ENCODE measurements around the gene FKBP1A.

Gene FKBP1A

DNA sequence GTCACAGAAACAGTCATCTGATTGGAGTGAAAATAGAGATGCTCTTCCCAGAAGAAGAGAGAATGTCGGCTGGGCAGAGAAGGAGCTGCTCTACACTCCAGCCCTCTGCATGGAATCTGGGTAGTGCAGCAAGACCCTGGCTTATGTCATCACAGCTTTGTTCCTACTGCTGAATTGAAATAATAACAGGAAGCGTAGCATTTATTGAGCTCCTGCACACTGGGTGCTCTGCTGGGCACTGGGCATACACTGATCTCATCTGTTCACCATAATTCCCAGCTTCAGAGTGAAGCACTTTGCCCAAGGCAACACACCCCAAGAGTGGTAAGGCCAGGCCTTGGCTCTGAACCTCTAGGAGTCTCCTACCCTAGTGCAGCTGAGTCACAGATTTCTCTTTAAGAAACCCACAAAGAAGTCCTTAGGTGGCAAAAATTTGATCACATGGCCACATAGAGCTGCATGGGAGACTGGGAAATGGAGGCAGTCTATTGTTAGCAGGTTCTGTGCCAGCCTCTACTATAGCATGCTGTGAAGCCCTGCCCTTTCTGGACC lies 60.0 kb downstream of the FKBP1A start:
- no peak for DNase-seq (ENCODE audit: low read depth in 2 of 2)

DNA sequence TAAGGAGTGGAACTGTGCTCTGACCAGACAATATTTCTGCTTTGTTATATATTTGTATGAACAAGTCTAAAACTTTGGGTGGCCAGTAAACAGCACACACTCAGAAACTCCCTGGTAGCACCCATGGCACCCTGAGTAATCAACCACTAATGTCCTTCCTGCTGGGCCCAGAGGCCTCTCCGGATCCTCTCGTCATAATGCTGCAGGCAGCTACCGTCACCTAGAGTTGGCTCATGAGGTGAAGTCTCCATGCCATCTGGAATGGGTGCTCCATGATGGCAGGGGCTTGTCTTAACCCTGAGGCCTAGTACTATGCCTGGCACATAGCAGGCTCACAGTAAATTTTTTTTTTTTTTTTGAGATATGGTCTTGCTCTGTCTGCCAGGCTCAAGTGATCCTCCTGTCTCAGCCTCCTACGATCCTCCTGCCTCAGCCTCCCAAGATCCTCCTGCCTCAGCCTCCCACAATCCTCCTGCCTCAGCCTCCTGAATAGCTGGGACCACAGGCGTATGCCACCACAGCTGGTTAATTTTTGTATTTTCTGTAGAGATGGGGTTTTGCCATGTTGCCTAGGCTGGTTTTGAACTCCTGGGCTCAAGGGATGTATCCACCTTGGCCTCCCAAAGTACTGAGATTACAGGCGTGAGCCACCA lies 60.9 kb downstream of the FKBP1A start:
- DNase-seq (ENCODE audit: low read depth in 2 of 2), result no peak

DNA sequence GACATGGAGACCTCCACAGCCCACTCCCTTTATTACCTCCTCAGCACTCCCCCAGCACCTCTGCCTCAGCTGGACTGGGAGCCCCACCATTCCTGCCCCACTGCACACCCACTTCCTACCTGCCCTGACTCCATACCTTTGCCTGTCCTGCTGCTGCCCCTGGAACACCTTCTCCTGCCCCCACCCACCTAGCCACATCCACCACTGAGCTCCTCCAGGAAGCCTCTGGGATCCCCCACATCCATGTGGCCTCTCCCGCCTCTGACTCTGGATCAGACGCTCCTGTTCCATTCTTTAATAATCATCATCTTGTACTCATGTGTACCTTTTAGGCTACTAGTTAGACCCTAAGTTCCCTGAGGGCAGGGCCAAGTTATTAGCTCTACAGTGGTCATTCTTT lies 61.8 kb downstream of the FKBP1A start:
- DNase-seq (ENCODE audit: low read depth in 2 of 2), result no peak

DNA sequence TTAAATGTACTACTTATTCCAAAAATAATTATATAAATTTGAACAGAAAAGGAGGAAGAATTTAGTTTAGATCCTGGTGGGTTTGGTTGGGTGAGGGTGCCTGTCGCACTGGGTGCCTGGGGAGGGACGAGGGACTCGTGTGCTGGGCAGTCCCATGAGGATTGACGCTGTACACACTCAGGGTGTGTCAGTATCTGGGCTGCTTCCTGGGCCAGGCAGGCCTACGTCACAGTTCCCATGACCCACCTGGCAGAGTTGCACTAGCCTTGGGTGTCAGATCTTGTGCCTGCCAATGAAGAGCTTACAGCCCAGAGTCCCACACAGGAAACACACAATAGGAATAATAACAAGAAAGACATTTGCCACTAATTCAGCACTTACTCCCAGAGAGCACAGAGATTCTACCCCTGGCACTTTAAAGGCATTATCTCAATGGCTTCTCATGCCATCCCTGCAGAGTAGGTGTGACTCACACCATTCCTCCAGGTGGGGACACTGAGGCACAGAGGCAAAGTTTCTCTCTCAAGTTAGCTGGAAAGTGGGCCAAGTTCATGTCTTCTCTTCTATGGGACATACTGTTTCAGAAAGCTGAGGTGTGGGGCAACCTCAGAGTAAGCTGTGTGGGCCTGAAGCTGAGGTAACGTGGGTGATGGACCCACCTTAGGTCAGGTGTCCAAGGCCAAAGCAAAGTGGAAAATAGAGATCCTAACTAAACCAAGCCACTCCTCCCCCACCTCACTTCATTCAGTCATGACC lies 62.6 kb downstream of the FKBP1A start:
- DNase-seq (ENCODE audit: low read depth in 2 of 2), result no peak

DNA sequence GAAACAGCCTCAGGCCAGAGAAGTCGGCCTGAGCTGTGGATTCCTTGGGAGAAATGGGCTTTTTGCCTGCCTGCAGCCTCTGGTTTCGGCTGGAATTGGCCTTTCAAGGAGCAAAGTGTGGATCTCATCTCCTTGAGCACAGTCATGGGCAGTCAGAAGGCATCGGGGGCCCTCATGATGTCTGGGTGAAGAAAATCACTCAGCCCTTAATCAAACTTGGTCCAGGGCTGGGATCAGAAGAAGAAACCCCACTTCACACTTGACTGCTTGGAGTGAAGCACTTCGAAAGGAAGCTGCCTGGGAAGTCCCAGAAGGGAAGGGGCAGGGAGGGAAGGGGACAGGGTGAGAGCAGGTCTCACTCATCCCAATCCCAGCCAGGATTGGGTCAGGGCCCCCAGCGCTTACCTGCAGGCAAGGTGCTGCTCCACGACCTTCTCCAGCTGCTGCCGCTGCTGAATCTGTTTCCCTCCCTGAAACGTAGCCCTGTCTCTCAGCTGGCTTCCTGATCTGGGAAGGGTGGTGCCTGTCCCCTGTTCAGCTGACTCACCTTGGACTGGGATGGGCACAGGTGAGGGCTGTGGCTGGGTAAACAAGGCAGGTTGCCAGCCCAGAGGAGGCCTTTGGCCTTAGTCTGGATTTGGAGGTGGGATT lies 64.0 kb downstream of the FKBP1A start, which contains the start of gene SDCBP2:
Gene SDCBP2, minus strand, starts transcription at position 460 of the 651 bp plus-strand sequence. CDS start 8,723 bp downstream, outside the sequence.
- no peak for DNase-seq (ENCODE audit: low read depth in 2 of 2)

DNA sequence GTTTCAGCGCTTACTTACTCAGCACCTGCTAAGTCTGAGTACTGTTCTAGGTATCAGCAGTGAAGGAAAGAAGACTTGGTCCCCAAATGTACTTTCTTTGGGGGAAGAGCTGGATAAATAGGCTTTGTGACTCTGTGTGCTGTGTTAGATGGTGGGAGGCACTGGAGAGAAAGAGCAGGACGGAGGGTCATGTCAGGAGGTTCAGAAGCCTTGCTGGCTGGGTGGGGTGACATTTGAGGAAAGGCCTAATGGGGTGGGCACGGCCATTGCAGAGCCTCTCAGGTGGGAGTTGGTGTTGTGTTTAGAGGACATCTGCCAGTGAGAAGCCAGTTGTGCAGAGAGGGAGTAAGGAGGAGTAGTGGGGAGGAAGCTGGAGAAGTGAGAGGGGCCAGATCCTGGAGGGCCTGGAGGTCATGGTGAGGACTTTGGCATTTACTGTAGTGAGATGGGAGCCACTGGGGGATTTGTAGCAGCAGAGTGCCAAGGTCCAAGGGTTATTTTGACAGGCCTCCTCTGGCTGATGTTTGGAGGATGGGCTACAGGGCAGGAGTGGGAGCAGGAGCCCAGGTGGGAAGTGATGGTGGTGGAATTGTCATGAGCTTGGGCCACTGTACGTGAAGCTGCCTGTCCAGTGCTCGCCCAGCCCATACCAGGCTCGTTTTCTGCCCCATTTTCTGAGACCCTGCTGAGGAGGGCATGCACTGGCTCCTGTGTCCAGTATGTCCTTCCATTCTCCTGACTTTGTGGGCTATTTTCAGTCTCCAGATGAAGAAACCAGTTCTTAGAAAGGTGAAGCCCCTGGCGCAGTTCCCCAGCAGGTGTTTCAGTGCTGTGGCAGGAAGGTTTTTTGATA lies 64.8 kb downstream of the FKBP1A start:
- no peak for DNase-seq (ENCODE audit: low read depth in 2 of 2)

DNA sequence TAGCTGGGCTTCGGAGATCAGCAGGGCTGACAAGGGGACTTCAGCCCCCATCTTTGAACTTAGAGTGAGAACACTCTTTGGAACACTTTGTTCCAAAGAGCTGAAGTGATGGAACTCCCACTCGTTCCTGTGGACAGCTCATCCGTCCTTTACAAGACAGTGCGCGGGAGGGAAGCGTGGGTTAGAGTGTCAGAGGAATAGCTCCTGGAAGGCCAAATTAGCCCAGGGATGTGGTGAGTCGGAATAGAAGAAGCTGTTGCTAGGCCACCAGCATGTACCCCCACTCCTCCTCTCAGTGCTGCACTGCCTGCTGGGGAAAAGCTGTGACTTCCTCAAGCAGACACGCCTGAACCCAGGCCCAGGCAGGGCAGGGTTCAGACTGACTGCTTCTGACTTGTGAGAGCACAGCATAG lies 65.6 kb downstream of the FKBP1A start:
- DNase-seq (ENCODE audit: low read depth in 2 of 2), result no peak

DNA sequence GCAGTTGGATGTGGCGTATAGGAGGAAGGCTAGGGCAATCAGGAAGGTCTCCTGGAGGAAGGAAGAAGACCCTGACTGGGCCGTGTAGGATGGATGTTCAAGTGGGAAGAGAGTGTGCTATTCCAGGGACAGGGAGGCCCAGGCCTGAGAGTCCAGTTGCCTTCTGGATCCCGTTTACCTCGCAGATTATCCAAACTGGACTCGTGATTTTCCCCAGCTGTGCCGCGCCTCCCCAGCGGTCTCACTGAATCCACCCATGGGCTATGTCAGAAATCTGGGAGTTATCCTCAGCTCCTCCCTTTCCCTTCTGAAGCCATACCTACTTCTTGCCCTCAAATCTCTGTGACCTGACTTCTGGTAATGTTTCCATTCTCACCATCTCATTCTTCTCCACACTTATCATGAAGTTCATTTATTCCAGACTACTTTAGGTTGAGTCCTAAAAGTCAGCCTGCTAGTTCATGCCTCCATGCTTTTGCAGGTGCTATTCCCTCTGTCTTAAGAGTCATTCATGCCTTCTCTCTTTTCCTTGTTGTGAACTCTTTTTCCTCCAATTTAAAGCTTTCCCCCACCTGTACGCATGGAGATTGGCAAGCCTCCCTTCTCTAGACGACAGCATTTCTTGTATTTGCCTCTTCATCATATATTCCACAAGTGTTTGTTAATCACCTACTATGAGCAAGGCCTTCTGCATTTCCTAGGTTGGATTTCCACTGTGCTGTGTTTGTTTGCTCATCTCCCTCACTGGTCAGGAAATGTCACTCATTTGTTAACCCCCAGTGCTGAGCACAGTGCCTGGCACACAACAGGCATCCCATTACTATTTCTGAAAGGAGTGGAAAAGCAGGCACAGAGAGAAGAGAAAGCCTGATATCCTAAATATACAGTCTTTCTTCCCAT lies 66.6 kb downstream of the FKBP1A start:
- DNase-seq (ENCODE audit: low read depth in 2 of 2), result no peak

DNA sequence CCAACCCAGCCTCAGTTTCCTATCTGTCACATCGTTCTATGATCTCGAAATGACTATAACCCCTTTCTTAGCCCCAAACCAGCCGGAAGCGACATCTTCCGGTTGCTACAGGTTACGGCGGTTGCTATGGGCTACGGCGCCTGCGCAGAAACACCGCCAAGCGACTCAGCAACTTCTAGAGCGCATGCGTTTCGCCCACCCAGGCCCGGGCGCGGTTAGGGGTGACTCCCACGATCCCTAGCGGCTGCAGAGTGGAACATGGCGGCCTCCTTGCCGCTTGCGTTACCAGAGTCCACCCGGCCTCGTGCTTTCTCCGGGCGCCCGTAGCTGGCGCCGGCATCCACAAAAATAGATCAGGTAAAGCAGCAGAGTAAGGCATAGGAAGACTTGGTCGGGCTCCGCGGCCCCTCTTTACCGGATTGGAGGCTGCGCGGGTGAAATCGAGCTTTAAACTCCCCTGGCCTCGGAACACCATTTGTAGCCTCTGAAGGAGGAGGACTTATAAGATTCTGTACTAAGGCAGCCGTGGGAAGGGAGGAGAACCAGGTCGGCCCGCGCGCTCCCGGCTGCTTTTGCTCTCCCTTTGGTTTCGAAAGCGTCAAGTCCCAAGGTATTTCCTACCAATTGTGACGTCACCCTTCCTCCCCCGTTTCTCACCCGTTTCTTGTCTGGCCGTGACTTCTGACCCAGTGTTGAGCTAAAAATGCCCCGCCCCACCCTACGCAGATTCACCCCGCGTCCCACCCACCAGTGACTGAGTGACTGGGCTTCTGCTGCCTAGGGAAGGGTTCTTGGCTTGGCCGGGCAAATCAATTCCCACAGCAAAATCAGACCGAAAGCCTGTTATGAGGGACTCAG lies 67.5 kb downstream of the FKBP1A start:
- peak; percentile 97 to 98 for DNase-seq (ENCODE audit: low read depth in 2 of 2)

DNA sequence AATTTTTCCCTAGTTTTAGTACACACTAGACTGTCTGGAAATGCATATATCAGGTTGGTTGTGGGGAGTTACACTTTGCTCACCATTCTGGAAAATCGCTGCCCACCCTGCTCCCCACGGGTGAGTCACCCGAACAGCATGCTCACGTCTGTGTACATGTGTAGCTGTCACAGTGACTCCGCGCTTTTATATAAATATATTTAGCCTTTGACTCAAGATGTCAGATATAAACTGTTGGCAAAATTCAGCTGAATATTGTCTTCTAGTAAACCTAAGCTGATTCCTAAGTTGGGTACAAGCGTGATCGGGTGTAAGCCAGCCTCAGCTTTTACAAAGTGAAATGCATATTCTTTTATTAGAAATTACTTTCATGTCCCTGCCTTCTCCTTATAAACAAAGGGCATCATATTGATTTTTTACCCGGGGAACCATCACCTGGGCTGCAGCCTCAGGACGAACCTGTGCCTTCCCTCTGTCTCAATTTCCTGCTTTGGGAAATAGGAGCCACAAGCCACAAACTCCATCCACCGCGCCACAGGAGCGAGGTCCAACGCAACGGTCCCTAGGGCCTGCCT lies 68.2 kb downstream of the FKBP1A start:
- no peak for DNase-seq (ENCODE audit: low read depth in 2 of 2)

DNA sequence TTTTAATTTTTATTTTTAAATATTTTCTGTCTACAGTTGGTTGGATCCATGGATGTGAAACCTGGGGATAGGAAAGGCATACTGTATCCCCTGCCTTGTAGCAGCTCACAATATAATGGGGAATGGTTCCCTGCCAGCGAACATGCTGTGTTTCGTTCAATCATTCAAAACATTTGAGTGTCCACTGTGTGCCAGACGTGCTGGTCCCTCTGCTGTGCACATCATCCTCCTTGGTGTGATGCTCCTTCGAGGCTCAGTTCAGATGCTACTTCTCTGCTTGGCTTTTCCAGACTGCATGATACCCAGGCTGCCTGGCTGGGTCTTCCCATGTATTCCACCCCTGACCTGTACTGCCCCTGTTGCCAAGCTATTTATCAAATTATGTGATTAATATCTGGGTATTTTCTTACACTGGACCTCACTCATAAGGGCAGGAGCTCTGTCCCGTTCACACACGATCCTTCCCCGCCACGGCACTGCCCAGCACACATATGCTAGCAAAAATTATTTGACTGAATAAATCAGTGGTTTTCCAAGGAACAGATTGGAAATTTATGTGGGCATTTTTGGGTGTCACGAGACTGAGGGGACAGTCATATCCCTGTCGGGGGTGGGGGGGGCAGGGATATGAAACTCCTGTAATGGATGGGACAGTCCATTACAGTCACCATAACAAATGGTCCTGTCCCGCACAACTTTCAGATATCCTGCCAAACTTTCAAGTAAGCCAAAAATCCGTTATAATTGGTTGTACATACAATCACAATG lies 68.8 kb downstream of the FKBP1A start:
- DNase-seq (ENCODE audit: low read depth in 2 of 2), result no peak

DNA sequence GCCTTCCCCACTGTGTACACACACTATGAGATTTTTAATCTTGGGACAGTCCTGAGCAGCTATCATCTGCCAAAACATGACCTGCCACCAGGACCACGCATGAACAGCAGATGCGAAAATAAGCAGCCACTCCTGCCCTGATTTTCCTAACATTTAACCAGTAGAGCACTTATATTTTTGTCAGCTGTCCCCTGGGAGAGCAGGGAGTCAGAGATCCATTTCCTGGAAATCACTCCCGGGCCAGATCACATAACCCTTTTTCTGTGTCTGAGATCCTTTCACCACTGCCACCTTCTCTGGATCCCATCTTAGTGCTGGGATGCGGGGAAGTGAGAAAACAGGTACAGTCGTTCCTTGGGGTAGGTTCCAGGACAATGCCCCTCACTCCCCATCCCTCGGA lies 69.6 kb downstream of the FKBP1A start:
- DNase-seq (ENCODE audit: low read depth in 2 of 2), result no peak

DNA sequence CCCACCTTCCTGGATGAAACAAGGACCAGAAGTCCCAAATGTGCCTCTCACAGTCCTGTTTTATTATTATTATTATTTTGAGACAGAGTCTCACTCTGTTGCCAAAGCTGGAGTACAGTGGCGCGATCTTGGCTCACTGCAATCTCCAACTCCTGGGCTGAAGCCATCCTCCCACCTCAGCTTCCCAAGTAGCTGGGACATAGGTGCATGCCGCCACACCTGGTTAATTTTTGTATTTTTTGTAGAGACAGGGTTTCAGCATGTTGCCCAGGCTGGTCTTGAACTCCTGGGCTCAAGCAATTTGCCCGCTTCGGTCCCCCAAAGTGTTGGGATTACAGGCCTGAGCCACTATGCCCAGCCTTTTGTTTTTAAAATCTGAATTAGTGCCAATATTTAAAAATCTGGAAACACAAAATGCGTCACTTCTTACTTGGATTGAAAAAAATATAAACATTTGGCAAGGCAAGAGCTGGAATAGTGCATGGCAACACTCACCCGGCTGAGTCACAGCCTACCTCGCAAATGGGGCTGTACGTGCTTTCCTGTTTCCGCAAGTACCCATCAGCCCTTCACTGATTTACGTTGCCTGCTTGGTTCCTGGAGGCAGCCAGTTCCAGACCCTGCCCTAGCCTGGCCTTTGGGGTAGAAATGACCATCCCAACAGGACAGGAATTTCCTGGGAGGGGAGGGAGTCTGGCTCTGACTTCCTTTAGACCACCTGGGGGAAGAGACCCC lies 70.2 kb downstream of the FKBP1A start:
- no peak for DNase-seq (ENCODE audit: low read depth in 2 of 2)

DNA sequence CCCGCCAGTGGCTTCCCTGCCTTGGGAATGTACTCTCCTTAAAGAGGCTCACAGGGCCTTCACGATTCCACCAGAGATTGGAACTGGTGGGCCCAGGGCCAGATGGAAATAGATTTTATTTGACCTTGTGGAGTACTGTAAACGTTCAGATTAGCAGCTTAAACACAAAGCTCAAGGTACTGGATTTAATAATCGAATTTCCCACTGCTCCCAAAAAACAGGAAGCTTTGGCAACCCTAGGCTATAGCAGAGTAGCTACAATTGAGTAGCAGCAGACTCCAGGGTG lies 71.3 kb downstream of the FKBP1A start:
- no peak for DNase-seq (ENCODE audit: low read depth in 2 of 2)

DNA sequence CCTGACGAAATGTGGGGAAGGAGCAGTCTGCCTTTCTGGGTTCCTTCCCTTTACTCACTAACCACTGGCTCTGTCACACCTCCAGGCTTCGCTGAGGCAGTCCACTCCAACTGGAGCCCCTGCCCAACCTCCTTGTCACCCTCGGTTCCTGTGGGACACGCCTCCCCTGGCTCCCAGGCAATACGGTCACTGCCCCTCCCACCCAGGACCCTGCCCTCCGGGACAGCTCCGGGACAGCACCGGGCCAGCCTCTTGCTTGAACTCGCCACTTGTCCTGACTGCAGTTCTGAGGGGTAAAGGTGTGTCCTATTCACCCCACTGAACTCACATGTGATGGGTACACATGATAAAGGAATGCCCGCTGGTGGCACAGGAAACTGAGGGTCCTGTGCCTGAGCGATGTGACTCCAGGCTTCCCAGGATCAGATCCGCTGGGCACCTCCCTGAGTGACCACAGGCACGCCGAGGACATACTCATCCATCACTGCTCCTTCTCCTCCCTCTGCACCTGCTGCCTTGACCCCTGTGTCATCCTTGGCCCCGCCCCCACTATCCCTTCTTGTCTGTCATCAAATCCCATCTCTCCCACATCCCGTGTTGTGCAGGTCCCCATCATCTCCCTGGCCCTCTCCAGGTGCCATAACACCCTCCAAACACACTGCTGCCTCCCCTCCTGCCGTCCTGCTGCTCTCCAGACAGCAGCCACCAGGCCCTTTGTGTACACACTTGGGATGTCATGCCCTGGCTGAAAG lies 71.8 kb downstream of the FKBP1A start:
- no peak for DNase-seq (ENCODE audit: low read depth in 2 of 2)

DNA sequence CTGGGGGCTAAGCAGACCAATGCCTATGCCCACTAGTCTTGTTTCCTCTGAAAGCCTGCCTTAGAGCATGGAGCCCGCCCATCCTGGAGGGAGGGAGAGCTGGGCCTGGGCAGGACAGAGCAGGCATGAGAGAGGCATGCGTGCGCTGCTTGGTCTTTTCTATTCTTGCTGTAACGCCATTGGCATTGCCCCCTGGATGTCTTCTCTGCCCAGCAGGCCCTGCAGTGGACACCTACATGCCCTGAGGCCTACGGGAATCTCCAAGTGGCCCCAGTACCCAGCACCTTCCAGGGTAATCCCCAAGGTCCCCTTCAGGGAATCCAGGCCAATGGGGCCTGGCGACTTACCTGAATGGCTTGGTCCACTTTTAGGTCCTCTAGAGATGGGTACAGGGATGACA lies 72.8 kb downstream of the FKBP1A start:
- no peak for DNase-seq (ENCODE audit: low read depth in 2 of 2)

DNA sequence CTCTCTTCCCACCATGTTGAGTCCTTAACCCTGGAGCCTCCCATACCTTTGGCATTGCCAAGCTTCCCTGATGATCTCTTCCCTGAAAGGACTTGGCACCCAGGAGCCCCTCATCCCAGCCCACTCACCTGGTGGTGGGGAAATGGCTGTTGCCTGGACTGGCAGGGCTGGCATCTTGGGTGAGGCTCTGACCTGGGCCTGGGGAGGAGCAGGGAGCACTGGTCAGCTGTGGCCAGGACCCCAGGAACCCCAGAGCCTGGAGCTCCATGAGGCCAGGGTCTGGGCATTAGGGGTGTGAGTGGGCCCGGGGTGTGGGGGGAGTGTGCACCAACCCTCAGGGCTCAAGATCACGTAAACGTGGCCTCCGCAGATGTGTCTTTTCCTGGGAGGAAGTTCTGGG lies 73.4 kb downstream of the FKBP1A start:
- no peak for DNase-seq (ENCODE audit: low read depth in 2 of 2)
